ENCODE measurements around the gene TINAG.

GRCh38 chr6:54308986-54309315, 710 bp downstream of the TINAG start:
- TF ChIP-seq POLR2A (IDR thresholded peaks at IDR 0.05; ENCODE audit: low read length) = no peak
- no peak for TF ChIP-seq GATA1 (IDR thresholded peaks at IDR 0.05; ENCODE audit: low read depth, low read length)
